HCT116 (cell line): Measurements from ENCODE around the gene RYR3. TPM values are rescaled to one million over a fixed set of nuclear protein-coding genes. Genes with fewer than 3 reads are reported as not detected.

Experiments
- ATAC-seq: fragments of 200-7000 bp; cut with Tn5 transposase; 2 replicates; pipeline ENCODE4 v1.9.1; 2020; ENCODE audit warnings: mild to moderate bottlenecking, moderate library complexity
- BruUV-seq: library from RNA; stranded (reverse); fragments of 400-500 nt; replicated peaks from 2 replicates; lab custom pipeline; 2021; lab: Mats Ljungman, UMichigan
- CTCF ChIA-PET: fragments of 300-600 bp; sonication (Branson Sonifier 250); formaldehyde crosslinking; loops from one replicate; lab custom pipeline; 2021; ENCODE audit warnings: antibody characterized with exemption; lab: Charles Lee
- POLR2A ChIA-PET: fragments of 300-600, 350-600 bp; sonication (Branson Sonifier 250); formaldehyde crosslinking; loops from one replicate; lab custom pipeline; 2021; ENCODE audit warnings: antibody characterized with exemption; lab: Charles Lee
- RAD21 ChIA-PET, 2 experiments: fragments of 300-600 bp; sonication (Branson Sonifier 250); formaldehyde crosslinking; loops; one replicate each; lab custom pipeline; 2023; ENCODE audit warnings: low total read pairs in 2 of 2; ENCODE audit not compliant: uncharacterized antibody in 2 of 2, unreplicated experiment in 2 of 2, low non-redundant PET in 1 of 2; lab: Charles Lee
- DNase-seq: peaks from one replicate; pipeline ENCODE4 v3.0.0-alpha.2; 2010; ENCODE audit warnings: low read depth, low spot score
- H2AFZ ChIP-seq: fragments of 200-600 bp; shearing (Covaris generic), sonication (generic); 2 replicates; pipeline ENCODE4 v1.6.1; 2017; ENCODE audit warnings: low read depth, mixed run types, mixed read lengths, antibody characterized with exemption, low read length; ENCODE audit not compliant: poor library complexity, severe bottlenecking
- H3K27ac ChIP-seq: 2 replicates; pipeline ENCODE4 v1.5.1; 2012; ENCODE audit warnings: low read depth, low read length
- H3K27me3 ChIP-seq: fragments of 200-600 bp; sonication (generic); 2 replicates; pipeline ENCODE4 v1.6.1; 2016; ENCODE audit warnings: mixed run types, low read length, mixed read lengths; ENCODE audit not compliant: insufficient read depth
- H3K36me3 ChIP-seq, 2 experiments: fragments of 200-500 bp in 1 of 2; fragments of 200-600 bp in 1 of 2; sonication (Bioruptor generic) in 1 of 2; sonication (generic) in 1 of 2; 2 replicates each; pipeline versions ENCODE4 v1.5.1 to v1.6.1; 2014 to 2016; ENCODE audit warnings: low read length in 2 of 2, inconsistent platforms in 1 of 2, mixed read lengths in 1 of 2, mixed run types in 1 of 2; ENCODE audit not compliant: insufficient read depth in 2 of 2, control insufficient read depth in 1 of 2
- H3K4me1 ChIP-seq, 2 experiments: fragments of 200-600 bp in 1 of 2; sonication (generic) in 1 of 2; 2 replicates each; pipeline versions ENCODE4 v1.5.1 to v1.6.1; 2012 to 2017; ENCODE audit warnings: low read length in 2 of 2, inconsistent platforms in 1 of 2, mild to moderate bottlenecking in 1 of 2, mixed read lengths in 1 of 2, mixed run types in 1 of 2, moderate library complexity in 1 of 2; ENCODE audit not compliant: insufficient read depth in 2 of 2, control insufficient read depth in 1 of 2
- H3K4me2 ChIP-seq: fragments of 200-600 bp; sonication (generic); 2 replicates; pipeline ENCODE4 v1.6.1; 2017; ENCODE audit warnings: mixed run types, low read length, mixed read lengths
- H3K4me3 ChIP-seq, 2 experiments: fragments of 200-600 bp in 1 of 2; sonication (generic) in 1 of 2; replicated peaks in 1 of 2; 2 replicates each; pipeline ENCODE4 v1.5.1; 2011 to 2016; ENCODE audit warnings: low read length in 2 of 2, control low read depth in 1 of 2, low read depth in 1 of 2, mild to moderate bottlenecking in 1 of 2, mixed read lengths in 1 of 2, mixed run types in 1 of 2
- H3K79me2 ChIP-seq: fragments of 200-600 bp; sonication (generic); 2 replicates; pipeline ENCODE4 v1.6.1; 2017; ENCODE audit warnings: mild to moderate bottlenecking, mixed run types, low read length, moderate library complexity, mixed read lengths; ENCODE audit not compliant: insufficient read depth
- H3K9ac ChIP-seq: fragments of 200-600 bp; sonication (generic); 2 replicates; pipeline ENCODE4 v1.6.1; 2016; ENCODE audit warnings: low read length, mixed read lengths
- H3K9me2 ChIP-seq: fragments of 200-600 bp; sonication (generic), shearing (Covaris generic); 2 replicates; pipeline ENCODE4 v1.6.1; 2017; ENCODE audit warnings: mixed run types, mild to moderate bottlenecking, moderate library complexity; ENCODE audit not compliant: insufficient read depth
- H3K9me3 ChIP-seq, 2 experiments: fragments of 200-500 bp in 1 of 2; fragments of 200-600 bp in 1 of 2; sonication (Bioruptor generic) in 1 of 2; sonication (generic) in 1 of 2; 2 replicates each; pipeline ENCODE4 v1.6.1; 2014 to 2017; ENCODE audit warnings: low read length in 2 of 2, mixed read lengths in 2 of 2, inconsistent platforms in 1 of 2, low read depth in 1 of 2, mild to moderate bottlenecking in 1 of 2, mixed run types in 1 of 2, moderate library complexity in 1 of 2; ENCODE audit not compliant: control insufficient read depth in 1 of 2, insufficient read depth in 1 of 2
- H4K20me1 ChIP-seq: fragments of 200-600 bp; sonication (generic), shearing (Covaris generic); 2 replicates; pipeline ENCODE4 v1.6.1; 2017; ENCODE audit warnings: mixed run types, mild to moderate bottlenecking, moderate library complexity; ENCODE audit not compliant: insufficient read depth
- CBX3 ChIP-seq: IDR thresholded peaks from 2 replicates; pipeline ENCODE4 v1.6.1; 2012; ENCODE audit warnings: low read depth
- EGR1 ChIP-seq: IDR thresholded peaks from 2 replicates; pipeline ENCODE4 v1.6.1; 2012; ENCODE audit warnings: low read depth
- ELF1 ChIP-seq: IDR thresholded peaks from 2 replicates; pipeline ENCODE4 v1.6.1; 2012; ENCODE audit warnings: low read depth, borderline replicate concordance
- EZH2 ChIP-seq: fragments of 200-600 bp; sonication (generic); IDR thresholded peaks from 2 replicates; pipeline ENCODE4 v1.6.1; 2017; ENCODE audit warnings: antibody characterized with exemption, mixed run types
- EZH2phosphoT487 ChIP-seq: fragments of 200-600 bp; IDR thresholded peaks from 2 replicates; pipeline ENCODE4 v1.6.1; 2018; ENCODE audit warnings: antibody characterized with exemption, borderline replicate concordance
- FOSL1 ChIP-seq: IDR thresholded peaks from 2 replicates; pipeline ENCODE4 v1.6.1; 2012; ENCODE audit warnings: low read depth
- JUND ChIP-seq: IDR thresholded peaks from 2 replicates; pipeline ENCODE4 v1.6.1; 2012
- POLR2A ChIP-seq: IDR thresholded peaks from 2 replicates; pipeline ENCODE4 v1.7.0; 2011; ENCODE audit warnings: borderline replicate concordance; ENCODE audit not compliant: insufficient read depth, insufficient read length; ENCODE audit errors: extremely low read depth
- POLR2AphosphoS5 ChIP-seq: IDR thresholded peaks from 2 replicates; pipeline ENCODE4 v1.6.1; 2011; ENCODE audit warnings: mild to moderate bottlenecking, low read depth, low read length, moderate library complexity
- RAD21 ChIP-seq: IDR thresholded peaks from 2 replicates; pipeline ENCODE4 v1.6.1; 2012; ENCODE audit warnings: low read depth, mild to moderate bottlenecking
- SIN3A ChIP-seq: IDR thresholded peaks from 2 replicates; pipeline ENCODE4 v1.6.1; 2012; ENCODE audit warnings: low read depth
- SRF ChIP-seq: IDR thresholded peaks from 2 replicates; pipeline ENCODE4 v1.6.1; 2012; ENCODE audit warnings: low read depth
- ZFX ChIP-seq: fragments of 450-650 bp; IDR thresholded peaks from 2 replicates; pipeline ENCODE4 v1.6.1; 2017
- intact Hi-C: fragments of 100-400 bp; cut with micrococcal nuclease; formaldehyde crosslinking; loops from 2 replicates; pipeline ENCODE4 v1.10.0; 2022
- total RNA-seq: library from RNA; stranded (reverse); gene quantifications from one replicate; pipeline ENCODE4 v1.2.1, GENCODE V29; 2021; ENCODE audit not compliant: unreplicated experiment
- TF ChIP-seq, protein P1 (sequence below): IDR thresholded peaks from 2 replicates; pipeline ENCODE4 v1.6.1; 2012
- TF ChIP-seq, protein P2 (sequence below): IDR thresholded peaks from 2 replicates; pipeline ENCODE4 v1.6.1; 2012

Gene RYR3
- total RNA-seq, 1 experiment from 2014 or later, result not detected

DNA sequence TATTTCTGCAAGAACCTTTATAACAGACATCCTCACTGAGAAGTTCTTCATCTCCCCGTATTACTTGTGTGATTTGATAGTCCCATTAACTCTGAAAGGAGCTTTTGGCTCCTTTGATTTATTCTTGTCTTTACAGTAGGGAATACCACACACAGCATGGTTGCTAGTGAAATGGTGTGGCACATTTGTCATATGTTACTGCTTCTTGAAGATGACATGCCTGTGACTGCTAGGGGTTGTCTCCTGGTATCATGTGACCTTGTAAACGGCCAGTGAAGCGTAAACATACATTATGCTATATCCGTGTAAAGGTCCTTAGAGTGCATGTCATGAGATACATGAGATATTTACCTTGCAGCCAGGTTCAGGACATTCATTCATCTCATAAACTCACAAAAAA, 197.9 kb downstream of the RYR3 start:
- Histone ChIP-seq H3K27me3 (peaks cover 61% of the 10 kb centered on the region), H3K4me3 (no peak overlapping the region), H3K4me1 (no peaks in the 10 kb centered on the region), H3K4me2 (no peak overlapping the region), H3K9me3 (no peaks in the 10 kb centered on the region), H3K9ac (no peak overlapping the region), H3K9me2 (no peaks in the 10 kb centered on the region), H2AFZ (no peak overlapping the region), H3K79me2 (no peaks in the 10 kb centered on the region), H4K20me1 (no peaks in the 10 kb centered on the region)
- intact Hi-C loops, result no loop called here
- ChIA-PET POLR2A (no interaction called here), RAD21 (no interaction called here), CTCF (no interaction called here)
- BruUV-seq, result no TSS peak
- DNase-seq, result no peak
- no peak for TF ChIP-seq SIN3A
- TF ChIP-seq EZH2, result no peak
- TF ChIP-seq ZFX, result no peak
- TF ChIP-seq FOSL1, result no peak
- no peak for TF ChIP-seq ELF1
- TF ChIP-seq, protein P1, sequence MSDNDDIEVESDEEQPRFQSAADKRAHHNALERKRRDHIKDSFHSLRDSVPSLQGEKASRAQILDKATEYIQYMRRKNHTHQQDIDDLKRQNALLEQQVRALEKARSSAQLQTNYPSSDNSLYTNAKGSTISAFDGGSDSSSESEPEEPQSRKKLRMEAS, result no peak
- no peak for TF ChIP-seq JUND
- no peak for TF ChIP-seq POLR2AphosphoS5
- TF ChIP-seq EGR1, result no peak
- TF ChIP-seq CBX3, result no peak
- TF ChIP-seq, all 23 proteins: peak for 0
- H3K27ac ChIP-seq, result no peak overlapping the region
- no peak for ATAC-seq
- H3K36me3 ChIP-seq, result no peaks in the 10 kb centered on the region

DNA sequence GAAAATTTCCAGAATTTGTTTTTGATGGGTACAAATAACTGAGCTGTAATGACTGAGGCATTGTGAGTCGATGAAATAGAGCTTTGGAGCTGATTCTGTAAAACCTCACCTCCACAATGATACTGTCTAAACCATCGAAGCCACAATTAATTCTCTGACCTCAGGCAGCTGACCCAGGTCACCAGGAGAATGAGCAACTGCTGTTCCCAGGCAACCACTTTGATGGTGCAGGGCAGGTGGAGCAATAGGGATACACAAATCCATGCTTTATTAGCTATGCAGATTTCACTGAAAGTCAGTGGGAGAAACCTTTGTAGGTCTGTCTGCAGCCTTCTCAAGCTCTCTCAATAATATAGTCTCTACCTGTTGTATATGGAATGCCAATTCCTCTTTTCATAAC, 204.4 kb downstream of the RYR3 start:
- H4K20me1 ChIP-seq, result no peaks in the 10 kb centered on the region
- BruUV-seq, result no TSS peak
- no peak overlapping the region for H3K4me3 ChIP-seq
- TF ChIP-seq SRF (no peak), EZH2phosphoT487 (no peak), POLR2A (no peak), JUND (no peak), POLR2AphosphoS5 (no peak), RAD21 (no peak), EGR1 (no peak), CBX3 (no peak), ELF1 (no peak)
- TF ChIP-seq, protein P2, sequence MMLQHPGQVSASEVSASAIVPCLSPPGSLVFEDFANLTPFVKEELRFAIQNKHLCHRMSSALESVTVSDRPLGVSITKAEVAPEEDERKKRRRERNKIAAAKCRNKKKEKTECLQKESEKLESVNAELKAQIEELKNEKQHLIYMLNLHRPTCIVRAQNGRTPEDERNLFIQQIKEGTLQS, result no peak
- H3K9ac ChIP-seq, result no peak overlapping the region
- DNase-seq (no peak), ATAC-seq (no peak)
- H2AFZ ChIP-seq, result no peak overlapping the region
- H3K9me2 ChIP-seq, result no peaks in the 10 kb centered on the region
- no peaks in the 10 kb centered on the region for H3K9me3 ChIP-seq
- intact Hi-C loops, result no loop called here
- H3K4me1 ChIP-seq, result no peaks in the 10 kb centered on the region
- H3K4me2 ChIP-seq, result no peak overlapping the region
- H3K27ac ChIP-seq, result no peak overlapping the region
- CTCF ChIA-PET, result no interaction called here
- RAD21 ChIA-PET, result no interaction called here
- POLR2A ChIA-PET, result no interaction called here
- H3K36me3 ChIP-seq, result no peaks in the 10 kb centered on the region
- H3K79me2 ChIP-seq, result no peaks in the 10 kb centered on the region
- H3K27me3 ChIP-seq, result peaks cover 70% of the 10 kb centered on the region
